HS-5 (cell line): ENCODE results near the gene TTYH1.
"Not testable (repeated sequence)": the region's sequence is repeated elsewhere in the genome, so short reads cannot be mapped to it uniquely, and the experiment has no call there.

Experiments
- DNase-seq: peaks from one replicate; pipeline ENCODE4 v3.0.0-alpha.2; 2012; ENCODE audit warnings: low read depth

The TTYH1 gene

GRCh38 chr19:54461210-54461609, 45.9 kb downstream of the TTYH1 start:
- no peak for DNase-seq

- no peak for DNase-seq
Measured at GRCh38 chr19:54461613-54462012, 46.3 kb downstream of the TTYH1 start.

GRCh38 chr19:54462047-54462654, 46.9 kb downstream of the TTYH1 start:
- DNase-seq: no peak

- no peak for DNase-seq
Measured at GRCh38 chr19:54462655-54463530, 47.6 kb downstream of the TTYH1 start.

- DNase-seq: peak; percentile 79
Measured at GRCh38 chr19:54463531-54464043, 48.3 kb downstream of the TTYH1 start, which contains the start of gene LENG9. LENG9 (minus strand) TSS chr19:54463778; CDS start chr19:54463526, 252 bp downstream.

- DNase-seq: no peak
Measured at GRCh38 chr19:54464044-54464629, 48.9 kb downstream of the TTYH1 start.

- no peak for DNase-seq
Measured at GRCh38 chr19:54464630-54465425, 49.6 kb downstream of the TTYH1 start.

- DNase-seq: no peak
Measured at GRCh38 chr19:54465426-54466109, 50.3 kb downstream of the TTYH1 start.

- DNase-seq: not testable (repeated sequence)
Measured at GRCh38 chr19:54466110-54466480, 50.8 kb downstream of the TTYH1 start.

- no peak for DNase-seq
Measured at GRCh38 chr19:54469496-54469934, 54.3 kb downstream of the TTYH1 start.

- DNase-seq: no peak
Measured at GRCh38 chr19:54470276-54470887, 55.1 kb downstream of the TTYH1 start.

- no peak for DNase-seq
Measured at GRCh38 chr19:54470991-54471782, 55.9 kb downstream of the TTYH1 start.

GRCh38 chr19:54473071-54473891, 58.0 kb downstream of the TTYH1 start, which contains the start of gene CDC42EP5:
CDC42EP5 (minus strand) TSS chr19:54473296; CDS start chr19:54465547, 7,749 bp downstream.
- peak; percentile 54 for DNase-seq

GRCh38 chr19:54473892-54474372, 58.7 kb downstream of the TTYH1 start:
- DNase-seq: no peak

- DNase-seq: no peak
Measured at GRCh38 chr19:54475706-54476105, 60.4 kb downstream of the TTYH1 start.

GRCh38 chr19:54477650-54478049, 62.4 kb downstream of the TTYH1 start:
- no peak for DNase-seq

GRCh38 chr19:54478677-54479266, 63.5 kb downstream of the TTYH1 start:
- no peak for DNase-seq

- no peak for DNase-seq
Measured at GRCh38 chr19:54480051-54480450, 64.8 kb downstream of the TTYH1 start.
